HL-60 (cell line): Measurements from ENCODE around the gene SMLR1.

Source experiments
- CTCF ChIP-seq: IDR thresholded peaks from one replicate; pipeline ENCODE4 v1.5.1; 2011; ENCODE audit warnings: low read length, control low read depth, inconsistent platforms; ENCODE audit not compliant: insufficient read depth
- GABPA ChIP-seq: IDR thresholded peaks from 2 replicates; pipeline ENCODE4 v1.6.1; 2012; ENCODE audit warnings: low read depth
- POLR2AphosphoS5 ChIP-seq: IDR thresholded peaks from 2 replicates; pipeline ENCODE4 v1.6.1; 2012; ENCODE audit warnings: low read depth
- REST ChIP-seq: IDR thresholded peaks from 2 replicates; pipeline ENCODE4 v1.6.1; 2012; ENCODE audit warnings: low read depth; ENCODE audit not compliant: insufficient replicate concordance
- SPI1 ChIP-seq: IDR thresholded peaks from 2 replicates; pipeline ENCODE4 v1.6.1; 2012; ENCODE audit warnings: low read depth, mild to moderate bottlenecking, borderline replicate concordance

GRCh38 chr6:130864344-130864743 lies 37.1 kb downstream of the SMLR1 start:
- TF ChIP-seq REST (no peak), CTCF (no peak), POLR2AphosphoS5 (no peak), SPI1 (no peak), GABPA (no peak)
